ENCODE results near the gene FBP1.

FBP1 gene

GRCh38 chr9:94657021-94657725 lies 17.9 kb upstream of the FBP1 start:
- TF ChIP-seq CTCF (IDR thresholded peaks at IDR 0.05; ENCODE audit: poor library complexity, severe bottlenecking) = no peak
- Histone ChIP-seq H3K36me3 (ENCODE audit: low read depth) (no peaks in the 10 kb centered on the region), H3K4me3 (ENCODE audit: severe bottlenecking) (no peak overlapping the region), H3K4me1 (ENCODE audit: insufficient read depth, poor library complexity, severe bottlenecking) (no peaks in the 10 kb centered on the region), H3K27me3 (ENCODE audit: insufficient read depth, poor library complexity, severe bottlenecking) (no peaks in the 10 kb centered on the region), H3K27ac (ENCODE audit: poor library complexity, severe bottlenecking) (no peak overlapping the region), H3K9me3 (ENCODE audit: severe bottlenecking) (no peaks in the 10 kb centered on the region)
- DNase-seq (ENCODE audit: low spot score) (no peak), ATAC-seq (ENCODE audit: low read depth) (no peak)

- ATAC-seq (ENCODE audit: low read depth) (no peak), DNase-seq (ENCODE audit: low spot score) (no peak)
- Histone ChIP-seq H3K4me3 (ENCODE audit: severe bottlenecking) (no peak overlapping the region), H3K9me3 (ENCODE audit: severe bottlenecking) (no peaks in the 10 kb centered on the region), H3K27ac (ENCODE audit: poor library complexity, severe bottlenecking) (no peak overlapping the region), H3K27me3 (ENCODE audit: insufficient read depth, poor library complexity, severe bottlenecking) (no peaks in the 10 kb centered on the region), H3K36me3 (ENCODE audit: low read depth) (no peaks in the 10 kb centered on the region), H3K4me1 (ENCODE audit: insufficient read depth, poor library complexity, severe bottlenecking) (no peaks in the 10 kb centered on the region)
- no peak for TF ChIP-seq CTCF (IDR thresholded peaks at IDR 0.05; ENCODE audit: poor library complexity, severe bottlenecking)
Observed at GRCh38 chr9:94656200-94656599, 16.9 kb upstream of the FBP1 start.

- H3K27me3 ChIP-seq (ENCODE audit: insufficient read depth, poor library complexity, severe bottlenecking) = no peaks in the 10 kb centered on the region
- H3K9me3 ChIP-seq (ENCODE audit: severe bottlenecking) = no peaks in the 10 kb centered on the region
- no peak overlapping the region for H3K27ac ChIP-seq (ENCODE audit: poor library complexity, severe bottlenecking)
- DNase-seq (ENCODE audit: low spot score) (no peak), ATAC-seq (ENCODE audit: low read depth) (no peak)
- no peak overlapping the region for H3K4me3 ChIP-seq (ENCODE audit: severe bottlenecking)
- no peaks in the 10 kb centered on the region for H3K36me3 ChIP-seq (ENCODE audit: low read depth)
- peaks cover 1% of the 10 kb centered on the region for H3K4me1 ChIP-seq (ENCODE audit: insufficient read depth, poor library complexity, severe bottlenecking)
- TF ChIP-seq CTCF (IDR thresholded peaks at IDR 0.05; ENCODE audit: poor library complexity, severe bottlenecking) = no peak
Observed at GRCh38 chr9:94655739-94656138, 16.4 kb upstream of the FBP1 start.

GRCh38 chr9:94654165-94654894 lies 15.0 kb upstream of the FBP1 start:
- DNase-seq (ENCODE audit: low spot score) = no peak
- Histone ChIP-seq H3K27ac (ENCODE audit: poor library complexity, severe bottlenecking) (no peak overlapping the region), H3K9me3 (ENCODE audit: severe bottlenecking) (no peaks in the 10 kb centered on the region), H3K36me3 (ENCODE audit: low read depth) (no peaks in the 10 kb centered on the region), H3K4me3 (ENCODE audit: severe bottlenecking) (no peak overlapping the region), H3K27me3 (ENCODE audit: insufficient read depth, poor library complexity, severe bottlenecking) (no peaks in the 10 kb centered on the region), H3K4me1 (ENCODE audit: insufficient read depth, poor library complexity, severe bottlenecking) (peaks cover 13% of the 10 kb centered on the region)
- no peak for TF ChIP-seq CTCF (IDR thresholded peaks at IDR 0.05; ENCODE audit: poor library complexity, severe bottlenecking)
- no peak for ATAC-seq (ENCODE audit: low read depth)

- Histone ChIP-seq H3K36me3 (ENCODE audit: low read depth) (no peaks in the 10 kb centered on the region), H3K4me3 (ENCODE audit: severe bottlenecking) (no peak overlapping the region), H3K9me3 (ENCODE audit: severe bottlenecking) (no peaks in the 10 kb centered on the region), H3K27ac (ENCODE audit: poor library complexity, severe bottlenecking) (peak overlapping the region; percentile 93), H3K27me3 (ENCODE audit: insufficient read depth, poor library complexity, severe bottlenecking) (no peaks in the 10 kb centered on the region), H3K4me1 (ENCODE audit: insufficient read depth, poor library complexity, severe bottlenecking) (peaks cover 20% of the 10 kb centered on the region)
- DNase-seq (ENCODE audit: low spot score) (no peak), ATAC-seq (ENCODE audit: low read depth) (no peak)
- TF ChIP-seq CTCF (IDR thresholded peaks at IDR 0.05; ENCODE audit: poor library complexity, severe bottlenecking) = no peak
Observed at GRCh38 chr9:94650949-94651348, 11.6 kb upstream of the FBP1 start.
